Glomerular endothelial cell (primary cell): ENCODE data around the gene ANAPC2. TPM values are rescaled to one million over a fixed set of nuclear protein-coding genes. Genes with fewer than 3 reads are reported as not detected.

Experiments used
- DNase-seq: peaks from one replicate; pipeline ENCODE4 v3.0.0-alpha.2; 2011; ENCODE audit warnings: low read depth, low spot score; ENCODE audit errors: extremely low read depth
- total RNA-seq: library from RNA; depleted of rRNA; stranded (reverse); fragments of >200 nt; gene quantifications from 2 replicates; pipeline ENCODE4 v1.2.3, GENCODE V29; 2015

Gene ANAPC2
- total RNA-seq, 1 donor from 2014 or later: 34.2 TPM

- DNase-seq: no peak
These were observed 39.6 kb upstream of the ANAPC2 start for GRCh38 chr9:137227853-137228505.

GRCh38 chr9:137227054-137227852 lies 38.9 kb upstream of the ANAPC2 start, which contains the start of gene RNF224:
TSS of gene RNF224 (plus strand) at chr9:137227502. CDS start at chr9:137228336, 834 bp downstream.
- DNase-seq: no peak

GRCh38 chr9:137226338-137227053 lies 38.1 kb upstream of the ANAPC2 start:
- DNase-seq: no peak

DNA sequence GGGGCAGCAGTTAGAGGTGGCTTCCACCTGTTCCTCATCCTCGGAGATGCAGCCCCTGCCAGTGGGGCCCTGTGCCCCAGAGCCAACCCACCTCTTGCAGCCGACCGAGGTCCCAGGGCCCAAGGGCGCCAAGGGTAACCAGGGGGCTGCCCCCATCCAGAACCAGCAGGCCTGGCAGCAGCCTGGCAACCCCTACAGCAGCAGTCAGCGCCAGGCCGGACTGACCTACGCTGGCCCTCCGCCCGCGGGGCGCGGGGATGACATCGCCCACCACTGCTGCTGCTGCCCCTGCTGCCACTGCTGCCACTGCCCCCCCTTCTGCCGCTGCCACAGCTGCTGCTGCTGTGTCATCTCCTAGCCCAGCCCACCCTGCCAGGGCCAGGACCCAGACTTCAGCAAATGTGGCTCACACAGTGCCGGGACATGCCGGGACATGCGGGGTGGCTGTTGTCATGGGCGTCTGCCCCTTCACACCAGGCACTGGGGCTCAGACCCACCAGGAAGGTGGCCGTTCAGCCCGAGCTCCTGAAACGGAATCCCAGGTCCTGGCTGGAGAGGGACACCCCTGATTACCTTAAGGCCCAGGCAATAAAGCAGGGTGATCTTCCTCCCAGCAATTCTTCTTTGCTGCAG lies 37.5 kb upstream of the ANAPC2 start:
- DNase-seq: no peak

DNA sequence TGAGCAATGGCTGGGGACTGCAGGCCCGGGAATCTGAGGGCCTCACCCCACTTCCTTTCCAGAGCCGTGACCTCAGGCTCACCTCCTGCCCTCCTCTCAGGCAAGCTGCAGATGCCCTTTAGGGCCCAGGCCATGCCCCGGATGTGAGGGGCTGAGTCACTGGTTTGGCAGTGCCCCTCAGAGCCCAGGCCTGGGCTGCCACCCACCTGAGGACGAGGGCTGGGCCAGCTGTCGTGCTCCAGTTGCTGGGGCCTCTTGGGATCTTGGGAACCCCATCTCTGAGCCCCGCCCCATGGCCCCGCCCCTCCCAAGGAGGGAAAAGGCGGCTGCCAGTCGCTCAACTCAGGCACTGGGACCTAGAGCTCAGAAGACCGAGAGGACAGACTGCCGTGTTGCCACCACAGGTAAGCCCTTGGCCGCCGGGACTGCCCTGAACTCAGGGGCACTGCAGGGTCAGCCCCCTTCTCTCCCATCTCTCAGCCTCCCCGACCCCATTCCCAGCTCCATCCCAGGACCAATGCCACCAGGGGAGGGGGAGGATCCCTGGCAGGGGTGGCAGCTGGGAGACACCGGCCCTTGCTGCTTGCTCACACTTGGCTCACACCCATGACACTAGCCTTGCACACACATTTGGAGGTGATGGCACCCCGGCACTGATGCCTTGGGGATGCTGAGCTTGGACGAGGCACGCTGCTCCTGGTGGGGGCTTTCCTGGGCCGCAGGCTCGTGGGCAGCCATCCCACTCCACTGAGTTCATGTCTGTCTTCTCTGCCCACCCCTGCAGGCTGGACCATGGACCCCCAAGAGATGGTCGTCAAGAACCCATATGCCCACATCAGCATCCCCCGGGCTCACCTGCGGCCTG lies 36.7 kb upstream of the ANAPC2 start, which contains the start of gene CYSRT1:
Gene CYSRT1, plus strand, starts transcription at position 345 of the 865 bp plus-strand sequence. Its CDS starts 448 bp downstream, at position 793.
- no peak for DNase-seq

GRCh38 chr9:137223078-137223970 lies 35.0 kb upstream of the ANAPC2 start:
- peak; percentile 91 for DNase-seq

- DNase-seq: no peak
These were observed 34.1 kb upstream of the ANAPC2 start, which contains the start of gene RNF208 for GRCh38 chr9:137222190-137223077. TSS of gene RNF208 (minus strand) at chr9:137222240. CDS start at chr9:137221212, 1,028 bp downstream.

GRCh38 chr9:137221506-137222111 lies 33.2 kb upstream of the ANAPC2 start:
- DNase-seq: no peak

DNA sequence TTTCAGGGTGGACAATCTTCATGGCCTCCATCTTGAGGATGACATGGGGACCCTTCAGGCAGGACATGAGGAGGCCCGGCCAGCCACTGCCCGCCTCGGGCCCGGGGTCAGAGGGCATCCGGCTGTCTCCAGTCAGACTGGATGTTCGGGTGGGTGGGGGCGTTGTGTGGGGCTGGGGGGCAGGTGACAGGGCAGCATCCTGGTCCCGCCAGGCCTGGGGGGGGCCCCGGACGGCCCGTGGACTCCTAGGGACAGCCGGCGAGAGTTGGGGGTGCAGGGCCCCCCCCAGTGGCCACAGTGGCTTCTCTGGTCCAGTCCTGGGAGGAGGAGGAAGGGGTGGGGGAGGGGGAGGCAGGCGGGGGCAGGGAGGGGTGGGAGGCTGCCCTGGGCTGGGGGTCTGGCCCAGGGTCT lies 32.7 kb upstream of the ANAPC2 start:
- DNase-seq: no peak

GRCh38 chr9:137220317-137221094 lies 32.1 kb upstream of the ANAPC2 start:
- DNase-seq: no peak

DNA sequence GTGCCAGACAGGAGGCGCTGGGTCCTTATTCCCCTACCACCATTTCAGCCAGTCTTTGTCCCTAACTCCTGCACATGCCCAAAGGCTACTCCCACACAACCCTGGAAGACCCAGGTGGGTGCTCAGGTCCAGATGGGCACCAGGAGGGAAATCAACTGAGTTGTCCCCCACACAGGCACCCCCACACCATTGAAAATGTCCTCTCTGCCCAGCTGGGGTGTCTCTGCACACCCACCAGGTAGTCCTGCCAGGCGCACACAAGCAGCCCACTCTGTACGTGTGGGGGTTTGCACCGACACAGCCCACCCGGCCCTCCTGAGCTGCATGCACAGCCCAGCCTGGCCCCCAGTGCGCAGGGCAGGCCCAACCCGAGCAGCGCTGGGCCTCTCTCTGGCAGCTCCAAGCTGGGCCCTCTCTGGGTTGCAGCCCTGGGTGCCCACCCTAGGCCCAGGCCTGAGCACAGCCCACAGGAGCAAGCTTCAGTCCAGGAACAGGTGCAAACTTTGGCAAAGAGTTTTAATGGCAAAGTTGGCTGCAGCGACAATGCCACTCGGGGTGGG lies 31.5 kb upstream of the ANAPC2 start:
- no peak for DNase-seq

DNA sequence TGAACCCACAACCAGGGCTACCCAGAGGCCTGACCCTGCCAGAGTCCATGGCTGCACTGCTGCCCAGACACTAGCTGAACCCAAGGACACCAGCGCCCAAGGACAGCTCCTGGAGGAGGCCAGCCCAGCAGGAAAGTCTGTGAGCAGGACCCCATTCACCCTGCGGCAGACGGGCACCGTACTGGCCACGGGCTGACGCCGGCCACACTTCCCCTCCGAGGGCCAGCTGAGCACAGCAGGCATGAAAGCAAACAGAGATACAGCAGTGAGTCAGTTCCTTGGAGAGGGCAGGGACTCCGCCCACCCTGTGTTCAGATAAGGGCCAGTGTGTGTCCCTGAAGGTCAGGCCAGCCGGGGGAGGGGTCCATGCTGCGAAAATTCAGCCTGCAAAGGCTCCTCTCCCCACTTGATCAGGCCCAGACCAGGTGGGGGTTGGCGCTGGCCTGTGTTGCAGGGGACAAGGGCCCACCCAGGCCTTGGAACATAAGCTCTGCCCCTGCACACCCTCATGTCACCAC lies 30.5 kb upstream of the ANAPC2 start:
- DNase-seq: no peak

DNA sequence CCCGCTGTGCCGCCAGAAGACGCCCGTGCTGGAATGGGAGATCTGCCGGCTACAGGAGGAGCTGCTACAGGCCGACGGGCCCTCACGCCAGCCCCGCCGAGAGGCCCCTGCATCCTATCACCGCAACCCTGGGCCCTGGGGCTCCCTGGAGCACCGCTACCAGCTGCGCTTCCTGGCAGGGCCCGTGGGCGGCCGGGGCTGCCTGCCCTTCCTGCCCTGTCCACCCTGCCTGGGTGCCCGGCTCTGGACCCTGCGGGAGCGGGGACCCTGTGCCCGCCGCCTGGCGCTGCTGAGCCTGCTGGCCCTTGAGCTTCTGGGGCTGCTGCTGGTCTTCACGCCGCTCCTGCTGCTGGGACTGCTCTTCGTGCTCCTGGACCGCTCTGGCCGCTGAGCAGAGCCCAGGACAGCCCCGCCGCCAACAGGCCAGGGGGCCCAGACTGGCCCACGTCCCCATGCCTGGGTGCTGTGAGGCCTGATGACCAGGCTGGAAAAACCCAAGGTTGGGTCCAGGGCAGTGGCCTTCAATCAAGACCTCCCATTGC lies 29.9 kb upstream of the ANAPC2 start:
- no peak for DNase-seq

DNA sequence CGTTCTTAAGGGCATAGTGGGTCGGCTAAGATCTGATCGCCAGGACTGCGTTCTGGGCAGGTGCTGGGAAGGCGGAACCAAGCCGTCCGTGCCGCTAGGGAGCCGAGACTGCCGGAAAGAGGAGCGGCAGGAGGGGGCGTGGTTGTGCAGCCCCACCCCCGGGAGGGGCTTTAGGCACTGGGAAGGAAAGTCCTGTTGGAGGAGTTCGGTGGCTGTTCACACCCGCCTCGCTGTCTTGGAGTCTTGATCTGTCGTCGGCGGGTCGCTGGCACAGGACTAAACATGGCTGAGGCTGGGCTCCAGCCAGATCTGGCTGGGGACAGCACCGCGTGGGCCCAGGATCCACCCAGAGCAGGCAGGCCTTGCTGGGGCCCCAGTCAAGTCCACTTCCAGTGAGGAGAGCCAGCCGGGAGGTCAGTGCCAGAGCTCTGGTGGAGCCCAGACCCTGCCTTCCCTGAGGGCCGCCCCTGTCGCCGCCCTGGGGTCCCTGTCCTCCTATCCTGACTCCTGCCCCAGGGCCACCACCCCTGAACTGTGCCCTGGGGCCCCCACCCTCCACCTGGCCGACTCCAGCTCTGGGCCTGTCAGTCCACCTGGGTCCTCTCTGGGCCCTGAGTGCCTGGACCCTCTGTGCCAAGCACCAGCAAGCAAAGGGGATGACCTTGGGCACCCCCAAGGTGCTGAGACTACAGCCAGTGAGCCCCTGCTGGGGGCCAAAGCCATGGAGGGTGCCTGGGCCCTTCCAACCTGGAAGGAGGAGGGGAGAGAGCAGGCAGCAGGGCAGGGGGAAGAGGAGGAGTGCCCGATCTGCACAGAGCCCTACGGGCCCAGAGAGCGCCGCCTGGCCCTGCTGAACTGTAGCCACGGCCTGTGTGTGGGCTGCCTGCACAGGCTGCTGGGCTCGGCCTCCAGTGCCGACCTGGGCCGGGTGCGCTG lies 29.2 kb upstream of the ANAPC2 start:
- no peak for DNase-seq
